Large intestine (tissue), 3 donors: ENCODE measurements around the gene CREB1. TPM values are rescaled to one million over a fixed set of nuclear protein-coding genes. Genes with fewer than 3 reads are reported as not detected.

Source experiments
- DNase-seq, 2 donors: peaks; one replicate each; pipeline versions ENCODE4 v3.0.0 to v3.0.0-alpha.2; 2013
- H3K27ac ChIP-seq: one replicate; pipeline ENCODE4 v1.5.1; 2013; ENCODE audit warnings: low read length
- H3K27me3 ChIP-seq: 2 replicates; pipeline ENCODE4 v1.6.1; 2013; ENCODE audit warnings: low read length; ENCODE audit not compliant: control insufficient read depth, insufficient read depth
- H3K36me3 ChIP-seq: 2 replicates; pipeline ENCODE4 v1.6.1; 2013; ENCODE audit warnings: low read length; ENCODE audit not compliant: control insufficient read depth, insufficient read depth
- H3K4me1 ChIP-seq: one replicate; pipeline ENCODE4 v1.6.1; 2013; ENCODE audit warnings: low read length; ENCODE audit not compliant: control insufficient read depth, insufficient read depth
- H3K4me3 ChIP-seq: one replicate; pipeline ENCODE4 v1.5.1; 2013; ENCODE audit warnings: low read length
- H3K9me3 ChIP-seq: one replicate; pipeline ENCODE4 v1.6.1; 2013; ENCODE audit warnings: mild to moderate bottlenecking, low read depth, low read length, moderate library complexity; ENCODE audit not compliant: control insufficient read depth
- WGBS: methylation state at CpG from one replicate; pipeline ENCODE4 v1.1.5; 2013; ENCODE audit warnings: low lambda C conversion rate; ENCODE audit not compliant: insufficient coverage; 5-methylcytosine and 5-hydroxymethylcytosine counted together
- polyA plus RNA-seq: library from polyadenylated mRNA; unstranded; fragments of 120-200 nt; gene quantifications from one replicate; pipeline ENCODE4 v1.2.1, GENCODE V29; 2013

Gene CREB1
- polyA plus RNA-seq, 1 donor = 37.5 TPM

DNA sequence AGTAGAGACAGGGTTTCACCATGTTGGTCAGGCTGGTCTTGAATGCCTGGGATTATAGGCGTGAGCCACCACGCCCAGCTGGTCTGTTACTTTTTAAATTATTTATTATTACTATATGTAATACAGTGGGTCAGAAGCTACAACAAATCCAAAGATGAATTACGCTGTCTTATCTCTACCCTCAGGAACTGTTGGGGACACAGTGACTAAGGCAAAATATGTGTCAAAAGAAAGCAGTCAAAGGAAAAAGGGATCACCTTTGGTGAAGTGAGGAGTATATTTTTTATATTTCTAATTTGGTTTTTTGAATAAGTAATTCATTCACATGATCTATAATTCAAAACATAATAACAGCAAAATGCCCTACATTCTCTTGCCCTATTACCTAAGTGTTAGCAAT lies 4.7 kb downstream of the CREB1 start:
- no CpG with 5 or more reads among the region's 3 CpGs for WGBS
- DNase-seq = no peak
- H3K27ac ChIP-seq = no peak overlapping the region
- H3K27me3 ChIP-seq = no peaks in the 10 kb centered on the region
- H3K36me3 ChIP-seq = peaks cover 4% of the 10 kb centered on the region
- H3K4me1 ChIP-seq = peaks cover 3% of the 10 kb centered on the region
- no peak overlapping the region for H3K4me3 ChIP-seq
- peaks cover 3% of the 10 kb centered on the region for H3K9me3 ChIP-seq

DNA sequence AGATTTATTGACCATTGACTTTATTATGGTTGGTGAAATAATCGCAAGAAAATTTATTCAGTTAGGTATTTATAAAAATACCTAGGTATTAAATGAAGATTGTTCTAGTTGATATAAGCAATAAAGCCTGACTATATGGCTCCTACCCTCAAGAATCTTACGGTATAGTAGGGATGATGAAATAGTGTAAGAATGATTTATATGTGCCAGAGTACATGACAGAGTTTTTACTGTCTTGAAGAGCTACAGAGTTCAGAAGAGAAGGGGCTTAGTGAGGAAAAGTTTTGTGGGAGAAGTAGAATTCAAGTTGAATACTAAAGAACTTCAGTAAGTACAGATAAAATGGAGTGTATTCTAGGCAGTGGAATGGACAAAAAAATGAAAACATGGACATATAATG lies 9.7 kb downstream of the CREB1 start:
- H3K27me3 ChIP-seq = no peaks in the 10 kb centered on the region
- 100% methylated on average over 1 of the region's 2 CpGs for WGBS
- H3K36me3 ChIP-seq = peaks cover 4% of the 10 kb centered on the region
- H3K4me1 ChIP-seq = no peaks in the 10 kb centered on the region
- H3K4me3 ChIP-seq = no peak overlapping the region
- no peak for DNase-seq
- H3K9me3 ChIP-seq = no peaks in the 10 kb centered on the region
- H3K27ac ChIP-seq = no peak overlapping the region

GRCh38 chr2:207540431-207540830 lies 10.7 kb downstream of the CREB1 start:
- H3K27me3 ChIP-seq = no peaks in the 10 kb centered on the region
- DNase-seq = no peak
- H3K36me3 ChIP-seq = peaks cover 4% of the 10 kb centered on the region
- no peaks in the 10 kb centered on the region for H3K9me3 ChIP-seq
- H3K27ac ChIP-seq = no peak overlapping the region
- 71% methylated on average over 1 of the region's 2 CpGs for WGBS
- no peaks in the 10 kb centered on the region for H3K4me1 ChIP-seq
- H3K4me3 ChIP-seq = no peak overlapping the region

- no peak overlapping the region for H3K4me3 ChIP-seq
- H3K4me1 ChIP-seq = no peaks in the 10 kb centered on the region
- no peak for DNase-seq
- 67% methylated on average over 1 of the region's 2 CpGs for WGBS
- H3K36me3 ChIP-seq = no peaks in the 10 kb centered on the region
- no peak overlapping the region for H3K27ac ChIP-seq
- H3K9me3 ChIP-seq = no peaks in the 10 kb centered on the region
- no peaks in the 10 kb centered on the region for H3K27me3 ChIP-seq
These were observed 12.2 kb downstream of the CREB1 start for GRCh38 chr2:207541933-207542332.

GRCh38 chr2:207543272-207543671 lies 13.5 kb downstream of the CREB1 start:
- Histone ChIP-seq H3K27me3 (no peaks in the 10 kb centered on the region), H3K27ac (no peak overlapping the region), H3K4me1 (no peaks in the 10 kb centered on the region), H3K36me3 (no peaks in the 10 kb centered on the region), H3K4me3 (no peak overlapping the region), H3K9me3 (no peaks in the 10 kb centered on the region)
- no CpG with 5 or more reads among the region's 3 CpGs for WGBS
- no peak for DNase-seq

GRCh38 chr2:207546822-207547221 lies 17.1 kb downstream of the CREB1 start:
- no peaks in the 10 kb centered on the region for H3K4me1 ChIP-seq
- H3K9me3 ChIP-seq = no peaks in the 10 kb centered on the region
- H3K27ac ChIP-seq = no peak overlapping the region
- H3K27me3 ChIP-seq = no peaks in the 10 kb centered on the region
- DNase-seq = no peak
- H3K4me3 ChIP-seq = no peak overlapping the region
- no peaks in the 10 kb centered on the region for H3K36me3 ChIP-seq

DNA sequence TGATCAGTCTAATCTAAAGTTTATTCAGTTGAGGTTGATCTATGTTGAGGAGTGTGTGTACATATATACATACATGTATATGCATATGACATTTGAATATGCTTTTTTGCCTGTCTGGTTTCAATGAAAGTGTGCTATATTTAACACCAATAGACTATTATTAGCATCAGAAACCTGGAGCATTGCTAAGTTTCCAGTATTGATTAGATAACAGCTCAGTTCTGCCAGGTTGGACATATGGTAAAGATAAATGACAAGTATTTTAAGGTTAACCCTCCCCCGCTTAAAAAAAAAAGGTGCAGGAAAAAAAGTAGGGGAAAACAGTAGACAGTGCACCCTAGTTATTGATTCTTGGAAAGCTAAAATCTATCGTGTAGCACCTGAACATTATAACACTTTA lies 19.4 kb downstream of the CREB1 start:
- Histone ChIP-seq H3K4me1 (no peaks in the 10 kb centered on the region), H3K27me3 (no peaks in the 10 kb centered on the region), H3K27ac (no peak overlapping the region), H3K9me3 (no peaks in the 10 kb centered on the region), H3K4me3 (no peak overlapping the region), H3K36me3 (no peaks in the 10 kb centered on the region)
- no peak for DNase-seq
- WGBS = 71% methylated on average over 1 of the region's 2 CpGs

GRCh38 chr2:207558079-207558491 lies 28.3 kb downstream of the CREB1 start:
- DNase-seq = no peak
- Histone ChIP-seq H3K27me3 (no peaks in the 10 kb centered on the region), H3K4me3 (no peak overlapping the region), H3K4me1 (no peaks in the 10 kb centered on the region), H3K27ac (no peak overlapping the region), H3K9me3 (no peaks in the 10 kb centered on the region), H3K36me3 (peaks cover 36% of the 10 kb centered on the region)
- WGBS = 100% methylated on average over 1 of the region's 1 CpG

DNA sequence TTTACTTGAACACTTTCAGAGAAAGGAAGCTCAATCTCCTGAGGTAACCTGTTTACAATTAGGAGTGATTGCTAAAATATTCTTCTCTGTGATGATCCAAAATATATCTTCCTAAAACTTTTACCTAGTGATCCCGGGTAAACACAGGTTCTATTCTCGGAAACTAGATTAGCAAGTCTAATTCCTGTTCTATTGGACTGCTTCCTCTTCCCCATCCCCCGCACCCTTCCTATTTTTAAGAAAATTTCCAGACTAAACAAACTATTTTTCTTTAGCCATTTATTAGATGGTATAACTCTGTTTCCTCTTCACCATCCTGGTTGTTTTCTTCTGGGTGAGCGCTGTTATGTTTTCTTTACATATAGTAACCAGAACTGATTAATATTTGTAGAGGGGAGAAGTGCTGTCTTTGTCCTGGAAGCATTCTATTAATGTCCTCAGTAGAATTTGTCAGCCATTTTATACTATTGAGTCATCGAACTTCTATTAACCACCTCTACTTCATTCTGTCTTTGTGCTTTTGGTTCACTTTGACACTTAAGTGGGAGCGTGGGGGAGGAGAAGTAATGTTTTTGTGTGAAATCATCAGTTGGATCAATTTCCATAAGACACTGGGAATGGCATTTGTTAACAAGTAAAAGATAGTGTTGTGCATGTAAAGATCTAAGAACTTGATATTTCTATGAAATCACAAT lies 31.8 kb downstream of the CREB1 start:
- no peak for DNase-seq
- Histone ChIP-seq H3K27ac (no peak overlapping the region), H3K4me1 (no peaks in the 10 kb centered on the region), H3K36me3 (peaks cover 45% of the 10 kb centered on the region), H3K4me3 (no peak overlapping the region), H3K9me3 (no peaks in the 10 kb centered on the region), H3K27me3 (no peaks in the 10 kb centered on the region)
- 96% methylated on average over 3 of the region's 6 CpGs for WGBS

- Histone ChIP-seq H3K4me1 (no peaks in the 10 kb centered on the region), H3K36me3 (peaks cover 38% of the 10 kb centered on the region), H3K27ac (no peak overlapping the region), H3K27me3 (no peaks in the 10 kb centered on the region), H3K9me3 (no peaks in the 10 kb centered on the region), H3K4me3 (no peak overlapping the region)
- DNase-seq = no peak
- 100% methylated on average over 1 of the region's 7 CpGs for WGBS
These were observed 36.2 kb downstream of the CREB1 start for GRCh38 chr2:207565736-207566500.

- Histone ChIP-seq H3K27me3 (no peaks in the 10 kb centered on the region), H3K4me1 (no peaks in the 10 kb centered on the region), H3K4me3 (no peak overlapping the region), H3K36me3 (peaks cover 38% of the 10 kb centered on the region), H3K9me3 (no peaks in the 10 kb centered on the region), H3K27ac (no peak overlapping the region)
- no peak for DNase-seq
These were observed 37.9 kb downstream of the CREB1 start for GRCh38 chr2:207567671-207568070.
